Activated T-helper 2 cell treated with anti-CD3 and anti-CD28 coated beads, Interferon-gamma antibody, Interleukin-2, Interleukin-4, amounts not matched to agents 10 μg/mL and 5 μg/mL and 100 μg/mL, durations not matched to agents 14 hours and 24 hours and 36 hours (primary cell): ENCODE data around the gene PGBD5. TPM values are rescaled to one million over a fixed set of nuclear protein-coding genes. Genes with fewer than 3 reads are reported as not detected.

Experiments
- DNase-seq: peaks from one replicate; pipeline ENCODE4 v3.0.0; 2021; ENCODE audit warnings: low spot score
- H3K27ac Mint-ChIP-seq: one replicate; pipeline ENCODE4 v1.8.0; 2021; ENCODE audit warnings: mixed read lengths
- H3K27me3 Mint-ChIP-seq: one replicate; pipeline ENCODE4 v1.8.0; 2021; ENCODE audit warnings: low read depth, mixed read lengths
- H3K36me3 Mint-ChIP-seq: one replicate; pipeline ENCODE4 v1.8.0; 2021; ENCODE audit warnings: low read depth, mixed read lengths
- H3K4me1 Mint-ChIP-seq: one replicate; pipeline ENCODE4 v1.8.0; 2021; ENCODE audit warnings: low read depth, mixed read lengths
- H3K4me3 Mint-ChIP-seq: one replicate; pipeline ENCODE4 v1.8.0; 2021; ENCODE audit warnings: low read depth, mild to moderate bottlenecking, moderate library complexity, mixed read lengths
- H3K9me3 Mint-ChIP-seq: one replicate; pipeline ENCODE4 v1.8.0; 2021; ENCODE audit warnings: mixed read lengths
- intact Hi-C: fragments of 100-400 bp; cut with micrococcal nuclease; formaldehyde crosslinking; loops from one replicate; pipeline ENCODE4 v1.15.1; 2023
- total RNA-seq: library from RNA; stranded (reverse); gene quantifications from 2 replicates; pipeline ENCODE4 v1.2.3, GENCODE V29; 2022

PGBD5 gene
- total RNA-seq, 1 donor from 2014 or later, result not detected

DNA sequence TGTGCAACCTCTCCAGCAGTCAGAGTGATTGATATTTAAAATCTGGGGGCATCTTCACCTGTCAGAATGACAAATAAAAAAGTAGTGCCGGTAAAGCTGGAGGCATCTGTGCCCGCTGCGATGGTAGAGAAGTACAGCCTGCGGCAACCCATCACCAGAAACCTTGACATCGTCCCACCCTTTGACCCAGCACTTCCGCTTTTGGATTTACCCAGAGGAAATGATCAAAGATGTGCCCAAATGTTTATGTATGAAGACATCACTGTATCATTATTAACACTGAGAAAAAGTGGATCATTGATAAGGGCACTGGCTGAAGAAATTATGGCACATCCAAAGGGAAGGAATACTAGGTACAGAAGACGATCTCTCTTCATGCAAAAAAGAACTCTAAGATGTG lies 96.0 kb downstream of the PGBD5 start:
- no peaks in the 10 kb centered on the region for H3K9me3 Mint-ChIP-seq
- intact Hi-C loops, result no loop called here
- no peaks in the 10 kb centered on the region for H3K36me3 Mint-ChIP-seq
- H3K4me3 Mint-ChIP-seq, result no peak overlapping the region
- H3K4me1 Mint-ChIP-seq, result peaks cover 6% of the 10 kb centered on the region
- H3K27me3 Mint-ChIP-seq, result no peaks in the 10 kb centered on the region
- no peak for DNase-seq
- no peak overlapping the region for H3K27ac Mint-ChIP-seq

DNA sequence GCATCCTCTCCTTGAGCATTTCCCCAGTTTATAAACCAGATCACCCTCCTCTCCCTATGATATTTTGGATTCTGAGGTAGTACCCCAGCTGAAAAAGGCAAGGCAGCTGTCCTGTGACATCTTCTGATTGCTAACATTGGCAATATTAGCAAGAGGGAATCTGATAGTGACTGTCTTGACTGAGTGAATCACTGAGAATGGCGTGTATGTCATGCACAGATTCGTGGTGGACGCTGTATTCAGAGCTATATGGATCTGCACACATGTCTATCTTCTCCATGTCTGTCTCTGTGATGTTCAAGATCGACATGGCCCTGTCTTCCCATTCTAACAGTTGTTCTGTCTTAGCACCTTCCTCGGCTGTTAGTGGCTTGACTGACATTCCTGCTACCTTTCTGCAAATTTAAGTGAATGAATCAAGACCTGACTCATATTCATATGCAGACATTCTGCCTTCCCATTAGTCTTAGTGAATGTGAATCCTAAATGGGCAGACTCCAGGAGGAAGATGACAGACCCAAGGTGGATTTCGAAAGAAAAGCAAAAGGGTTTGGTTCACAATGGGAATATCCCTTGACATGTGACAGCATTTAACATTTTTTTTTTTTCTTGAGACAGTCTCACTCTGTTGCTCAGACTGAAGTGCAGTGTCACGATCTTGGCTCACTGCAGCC lies 97.7 kb downstream of the PGBD5 start:
- no peaks in the 10 kb centered on the region for H3K27me3 Mint-ChIP-seq
- DNase-seq, result no peak
- no peaks in the 10 kb centered on the region for H3K36me3 Mint-ChIP-seq
- no peak overlapping the region for H3K4me3 Mint-ChIP-seq
- no peaks in the 10 kb centered on the region for H3K9me3 Mint-ChIP-seq
- H3K27ac Mint-ChIP-seq, result no peak overlapping the region
- intact Hi-C loops, result no loop called here
- peaks cover 6% of the 10 kb centered on the region for H3K4me1 Mint-ChIP-seq

DNA sequence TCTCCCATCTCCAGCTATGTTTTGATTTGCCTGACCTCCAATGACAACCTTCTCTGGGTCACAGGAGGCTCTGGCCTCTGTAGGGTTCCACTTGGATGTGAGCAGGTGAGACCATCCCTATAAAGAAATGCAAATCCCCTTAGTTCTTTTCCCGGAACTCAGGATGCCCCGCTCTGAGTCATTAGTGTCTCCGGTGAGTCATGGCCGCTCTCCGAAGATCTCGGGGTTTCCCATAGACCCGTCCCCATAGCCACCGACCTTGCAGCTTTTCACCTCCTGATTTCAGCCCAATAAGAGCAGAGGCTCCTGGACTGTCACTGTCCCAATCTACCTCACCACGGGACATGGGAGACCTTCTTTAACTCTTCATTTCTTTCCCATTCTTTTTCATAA lies 98.2 kb downstream of the PGBD5 start:
- Mint-ChIP-seq H3K9me3 (no peaks in the 10 kb centered on the region), H3K4me1 (peaks cover 6% of the 10 kb centered on the region), H3K27me3 (no peaks in the 10 kb centered on the region), H3K27ac (peak overlapping the region; percentile 25), H3K4me3 (no peak overlapping the region), H3K36me3 (no peaks in the 10 kb centered on the region)
- intact Hi-C loops, result no loop called here
- no peak for DNase-seq

DNA sequence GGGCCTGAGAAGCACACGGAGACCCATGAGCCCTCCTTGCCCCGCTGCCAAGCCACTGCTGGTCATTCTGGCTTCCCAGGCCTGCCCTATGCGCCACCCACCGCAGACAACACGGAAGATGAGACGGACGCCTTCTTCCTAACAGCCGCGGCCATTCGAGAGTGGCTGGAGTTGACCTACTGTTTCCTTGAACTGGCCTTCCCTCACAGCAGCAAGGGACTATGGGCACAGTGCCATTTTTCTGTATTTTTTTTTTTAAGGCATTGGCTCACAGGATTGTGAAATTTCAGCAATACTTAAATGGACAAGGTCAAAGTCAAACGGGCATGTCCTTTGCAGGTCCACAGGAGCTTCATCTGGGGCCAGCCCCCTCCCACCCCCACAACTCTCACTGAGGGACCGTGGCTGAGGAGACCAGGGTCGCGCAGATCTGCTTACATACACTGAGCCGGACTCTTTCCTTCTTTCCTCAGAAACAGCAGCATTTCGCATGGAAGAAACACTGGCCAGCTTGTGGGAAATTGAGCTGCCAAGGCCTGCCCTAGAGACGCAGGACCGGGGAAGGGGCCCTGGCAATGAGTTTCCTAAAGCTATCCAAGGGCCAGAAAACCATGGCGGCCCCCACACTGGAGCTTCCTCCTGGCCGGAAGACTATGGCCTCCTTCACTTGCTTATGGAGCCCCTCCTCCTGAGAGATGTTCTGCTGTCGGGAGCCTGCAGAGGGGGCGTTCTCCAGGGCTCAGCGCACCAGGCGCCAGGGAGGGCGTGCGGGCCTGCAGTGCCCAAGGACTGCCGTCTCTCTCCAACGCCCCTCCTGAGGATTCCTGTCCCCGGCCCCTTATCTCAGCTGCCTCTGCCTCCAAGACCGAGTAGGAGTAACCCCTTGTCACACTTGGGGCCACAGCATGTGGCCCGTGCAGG lies 98.9 kb downstream of the PGBD5 start:
- H3K27me3 Mint-ChIP-seq, result no peaks in the 10 kb centered on the region
- no peak overlapping the region for H3K4me3 Mint-ChIP-seq
- no peak for DNase-seq
- H3K4me1 Mint-ChIP-seq, result peaks cover 6% of the 10 kb centered on the region
- no peaks in the 10 kb centered on the region for H3K9me3 Mint-ChIP-seq
- peak overlapping the region; percentile 25 for H3K27ac Mint-ChIP-seq
- intact Hi-C loops, result no loop called here
- no peaks in the 10 kb centered on the region for H3K36me3 Mint-ChIP-seq

DNA sequence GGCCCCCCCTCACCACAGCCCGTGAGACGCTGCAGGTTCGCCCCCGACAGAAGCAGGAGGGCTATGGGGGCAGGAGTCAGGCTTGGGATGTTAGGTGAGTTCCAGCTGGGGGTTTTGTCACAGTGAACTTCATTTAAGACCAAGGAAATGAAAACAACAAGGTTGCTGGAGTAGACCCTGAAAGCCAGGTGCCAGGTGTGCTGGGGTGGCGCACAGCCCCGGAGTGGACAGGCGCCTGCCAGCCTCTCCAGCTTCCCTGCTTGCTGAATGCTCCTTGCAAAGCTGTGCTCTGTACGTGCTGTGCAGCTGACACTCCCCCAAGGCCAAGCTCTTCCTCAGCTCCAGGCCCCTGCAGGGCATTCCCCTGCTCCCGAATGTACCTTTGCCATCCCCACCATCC lies 102.4 kb downstream of the PGBD5 start:
- no peak overlapping the region for H3K4me3 Mint-ChIP-seq
- peaks cover 6% of the 10 kb centered on the region for H3K4me1 Mint-ChIP-seq
- DNase-seq, result no peak
- intact Hi-C loops, result no loop called here
- H3K27ac Mint-ChIP-seq, result no peak overlapping the region
- H3K27me3 Mint-ChIP-seq, result no peaks in the 10 kb centered on the region
- no peaks in the 10 kb centered on the region for H3K9me3 Mint-ChIP-seq
- H3K36me3 Mint-ChIP-seq, result no peaks in the 10 kb centered on the region

DNA sequence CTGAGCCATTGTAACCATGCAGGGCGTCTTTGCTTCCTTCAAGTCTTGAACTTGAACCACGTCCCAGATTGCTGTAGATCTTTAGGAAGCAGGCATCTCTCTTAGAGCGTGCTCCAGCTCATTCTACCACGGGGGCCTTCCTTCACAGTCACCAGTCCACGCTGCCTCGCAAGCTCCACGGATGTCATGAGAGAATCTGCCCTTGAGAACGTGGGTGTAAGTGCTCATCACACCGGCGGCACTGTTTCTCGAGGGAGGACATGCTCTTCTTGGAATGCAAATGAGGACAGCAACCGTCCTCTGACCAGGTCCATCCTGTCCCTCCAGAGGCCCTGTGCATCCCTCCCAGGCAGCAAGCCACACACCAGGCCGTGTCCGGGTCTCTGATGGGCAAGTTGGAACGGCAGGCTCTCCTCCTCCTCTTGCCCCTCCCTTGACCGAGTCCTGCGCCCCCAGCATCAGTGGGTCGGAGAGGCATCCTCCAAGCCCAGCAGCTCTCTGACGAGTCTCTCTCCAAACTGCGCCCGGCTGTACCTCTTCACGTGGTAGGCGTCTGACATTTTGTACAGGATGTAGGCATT lies 103.1 kb downstream of the PGBD5 start:
- H3K9me3 Mint-ChIP-seq, result no peaks in the 10 kb centered on the region
- no peaks in the 10 kb centered on the region for H3K36me3 Mint-ChIP-seq
- no peaks in the 10 kb centered on the region for H3K27me3 Mint-ChIP-seq
- intact Hi-C loops, result no loop called here
- peaks cover 3% of the 10 kb centered on the region for H3K4me1 Mint-ChIP-seq
- no peak for DNase-seq
- no peak overlapping the region for H3K4me3 Mint-ChIP-seq
- no peak overlapping the region for H3K27ac Mint-ChIP-seq

DNA sequence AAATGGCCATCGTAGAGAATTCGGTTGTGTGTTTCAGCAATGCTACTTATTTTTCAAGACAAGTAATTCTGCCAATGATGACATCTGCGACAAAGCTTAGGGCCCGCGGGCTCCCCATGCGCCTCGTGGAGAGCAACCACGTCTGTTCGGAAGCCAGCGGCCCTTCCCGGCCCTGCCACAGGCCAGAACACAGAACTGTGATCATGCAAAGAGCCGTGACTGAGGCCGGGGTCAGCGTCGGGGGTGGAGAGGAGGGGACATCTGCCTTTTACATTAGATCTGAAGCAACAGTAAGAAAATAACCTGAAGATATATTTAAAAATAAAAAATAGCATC lies 103.7 kb downstream of the PGBD5 start:
- H3K36me3 Mint-ChIP-seq, result no peaks in the 10 kb centered on the region
- no peaks in the 10 kb centered on the region for H3K9me3 Mint-ChIP-seq
- H3K27me3 Mint-ChIP-seq, result no peaks in the 10 kb centered on the region
- no peak overlapping the region for H3K4me3 Mint-ChIP-seq
- intact Hi-C loops, result no loop called here
- H3K27ac Mint-ChIP-seq, result no peak overlapping the region
- DNase-seq, result no peak
- no peaks in the 10 kb centered on the region for H3K4me1 Mint-ChIP-seq

DNA sequence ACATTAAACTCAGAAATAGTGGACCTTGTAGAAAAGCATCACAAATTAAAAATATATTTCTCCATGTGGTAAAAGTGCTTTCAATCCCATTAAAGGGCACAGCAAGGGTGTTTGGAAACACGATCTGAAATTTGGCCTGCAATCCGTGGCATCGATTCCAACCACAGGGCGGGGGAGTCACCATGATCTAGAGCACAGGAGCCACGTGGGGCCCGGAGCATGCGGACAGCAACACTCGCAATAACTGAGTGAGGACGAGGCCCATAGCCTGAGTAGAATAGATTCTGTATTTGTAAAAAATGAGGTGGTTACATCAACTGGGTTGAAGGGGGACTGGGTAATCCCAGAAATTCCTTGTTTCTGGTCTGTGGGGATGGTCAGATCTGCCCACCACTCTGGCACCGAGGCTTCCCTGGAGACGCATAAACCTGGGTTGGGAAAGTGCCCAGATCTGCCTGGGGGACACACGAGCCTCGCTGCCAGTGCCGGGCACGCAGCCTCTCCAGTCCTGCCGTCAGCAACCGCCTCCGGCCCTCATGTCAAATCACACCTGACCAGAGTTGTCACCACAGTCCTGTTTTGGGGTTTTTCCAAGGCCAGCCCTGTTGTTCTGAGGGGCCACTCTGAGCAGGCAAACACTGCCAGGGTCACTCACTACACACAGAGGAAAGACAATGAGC lies 104.3 kb downstream of the PGBD5 start:
- H3K36me3 Mint-ChIP-seq, result no peaks in the 10 kb centered on the region
- H3K4me1 Mint-ChIP-seq, result no peaks in the 10 kb centered on the region
- no peak for DNase-seq
- H3K27me3 Mint-ChIP-seq, result no peaks in the 10 kb centered on the region
- intact Hi-C loops, result no loop called here
- H3K4me3 Mint-ChIP-seq, result no peak overlapping the region
- no peaks in the 10 kb centered on the region for H3K9me3 Mint-ChIP-seq
- H3K27ac Mint-ChIP-seq, result no peak overlapping the region

DNA sequence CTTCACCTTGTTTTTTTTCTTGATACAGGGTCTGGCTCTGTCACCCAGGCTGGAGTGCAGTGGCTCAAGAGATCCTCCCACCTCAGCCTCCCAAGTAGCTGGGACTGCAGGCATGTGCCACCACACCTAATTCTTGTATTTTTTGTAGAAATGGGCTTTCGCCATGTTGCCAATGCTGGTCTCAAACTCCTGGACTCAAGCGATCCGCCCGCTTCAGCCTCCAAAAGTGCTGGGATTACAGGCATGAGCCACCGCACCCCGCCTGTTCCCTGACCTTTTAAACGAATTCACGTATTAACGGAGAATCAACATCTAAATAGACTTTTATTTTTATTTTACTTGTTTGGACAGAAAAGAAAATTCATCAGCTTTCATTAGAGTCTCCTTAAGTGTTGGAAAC lies 104.8 kb downstream of the PGBD5 start:
- no peaks in the 10 kb centered on the region for H3K36me3 Mint-ChIP-seq
- intact Hi-C loops, result no loop called here
- no peaks in the 10 kb centered on the region for H3K4me1 Mint-ChIP-seq
- H3K9me3 Mint-ChIP-seq, result no peaks in the 10 kb centered on the region
- no peak overlapping the region for H3K4me3 Mint-ChIP-seq
- no peaks in the 10 kb centered on the region for H3K27me3 Mint-ChIP-seq
- no peak overlapping the region for H3K27ac Mint-ChIP-seq
- DNase-seq, result no peak

DNA sequence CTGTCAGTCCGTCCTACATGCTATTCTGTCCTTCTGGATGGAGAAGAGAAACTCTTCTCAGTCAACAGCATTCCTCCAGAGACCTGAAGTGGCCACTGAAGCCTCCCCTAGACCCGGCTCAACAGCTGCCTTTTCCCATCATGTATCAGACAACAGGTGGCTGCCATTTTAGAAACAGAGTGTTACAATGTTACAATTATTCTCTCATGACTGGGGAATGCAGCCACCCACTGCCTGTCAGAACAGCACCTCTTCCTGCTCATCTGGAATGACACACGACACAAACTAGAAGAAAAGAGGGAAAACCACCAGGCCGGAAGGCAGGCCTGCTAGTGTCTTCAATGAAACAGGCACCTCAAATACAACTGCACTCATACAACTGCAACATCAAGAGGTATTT lies 105.3 kb downstream of the PGBD5 start:
- H3K4me3 Mint-ChIP-seq, result no peak overlapping the region

DNA sequence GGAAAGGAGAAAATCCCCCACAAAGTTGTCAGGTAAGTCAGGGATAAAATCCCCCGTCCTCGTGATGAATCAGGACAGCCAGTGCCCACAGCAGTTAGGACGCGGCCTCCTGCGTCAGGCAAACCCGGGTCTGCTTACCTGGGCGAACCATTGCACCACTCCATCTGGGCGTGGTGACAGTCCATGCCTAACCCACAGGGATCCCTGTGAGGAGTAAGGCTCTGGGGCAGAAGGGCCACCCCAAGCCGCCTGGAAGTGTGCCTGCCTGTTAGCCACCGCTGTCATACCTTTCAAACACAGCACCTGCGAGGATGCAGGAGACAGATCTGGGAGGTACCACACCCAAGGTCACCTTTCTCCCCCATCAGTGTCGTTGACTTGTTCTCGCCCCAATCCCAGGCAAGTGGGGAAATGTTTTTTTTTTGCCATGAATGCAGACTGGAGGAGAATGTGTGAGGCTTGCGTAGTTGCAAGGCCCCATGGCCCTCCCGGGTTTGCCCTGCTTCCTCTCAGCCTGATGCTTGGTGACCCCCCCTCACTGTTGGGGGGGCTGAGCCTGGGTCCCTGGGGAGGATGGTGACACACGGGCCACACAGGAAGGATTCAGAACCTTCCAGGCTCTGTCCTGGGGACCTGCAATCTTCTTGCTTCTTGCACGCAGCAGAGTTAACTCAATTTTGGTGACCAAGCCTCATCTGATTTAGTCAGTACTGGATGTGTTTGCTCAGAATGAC lies 107.0 kb downstream of the PGBD5 start:
- no peak for DNase-seq
- intact Hi-C loops, result no loop called here
- Mint-ChIP-seq H3K9me3 (no peaks in the 10 kb centered on the region), H3K4me1 (no peaks in the 10 kb centered on the region), H3K27me3 (peaks cover under 1% of the 10 kb centered on the region), H3K4me3 (no peak overlapping the region), H3K27ac (no peak overlapping the region), H3K36me3 (no peaks in the 10 kb centered on the region)

More for the DNA sequence above, 105.3 kb downstream of the PGBD5 start:
- Mint-ChIP-seq H3K4me1 (no peaks in the 10 kb centered on the region), H3K27ac (no peak overlapping the region), H3K9me3 (no peaks in the 10 kb centered on the region), H3K27me3 (no peaks in the 10 kb centered on the region), H3K36me3 (no peaks in the 10 kb centered on the region)
- intact Hi-C loops, result no loop called here
- DNase-seq, result no peak
